Measurements from ENCODE around the gene PAQR5.

The PAQR5 gene

GRCh38 chr15:69395991-69396390 is 97.3 kb downstream of the PAQR5 start:
- H4K91ac ChIP-seq (ENCODE audit: low read depth, low read length): no peak overlapping the region
- peaks cover 2% of the 10 kb centered on the region for H3K79me1 ChIP-seq (ENCODE audit: low read length)
- no peaks in the 10 kb centered on the region for H3K36me3 ChIP-seq (ENCODE audit: control insufficient read depth in 1 of 2, insufficient read depth in 2 of 2, low read length in 2 of 2)
- no peak overlapping the region for H2AK5ac ChIP-seq (ENCODE audit: low read length)
- H3K4ac ChIP-seq (ENCODE audit: low read depth, low read length): no peak overlapping the region
- no peak overlapping the region for H3K27ac ChIP-seq (ENCODE audit: low read depth, low read length)
- no peak for DNase-seq
- no peak overlapping the region for H3K4me2 ChIP-seq (ENCODE audit: low read length)
- H2BK5ac ChIP-seq (ENCODE audit: low read depth, low read length, poor library complexity): no peak overlapping the region
- H3K18ac ChIP-seq (ENCODE audit: low read length): no peak overlapping the region
- H2AFZ ChIP-seq (ENCODE audit: insufficient read depth, low read length, poor library complexity): no peak overlapping the region
- no peak overlapping the region for H2BK120ac ChIP-seq (ENCODE audit: insufficient read depth, low read length, poor library complexity)
- H2BK12ac ChIP-seq (ENCODE audit: low read length): no peak overlapping the region
- no peaks in the 10 kb centered on the region for H3K27me3 ChIP-seq (ENCODE audit: insufficient read depth, low read length)
- no peak overlapping the region for H3K14ac ChIP-seq (ENCODE audit: low read length)
- no peaks in the 10 kb centered on the region for H3K79me2 ChIP-seq (ENCODE audit: control insufficient read depth, insufficient read depth, low read length, poor library complexity)
- no peak overlapping the region for H4K8ac ChIP-seq (ENCODE audit: low read depth, low read length)
- H4K12ac ChIP-seq (ENCODE audit: low read depth, low read length): no peak overlapping the region
- no peak overlapping the region for H3K4me3 ChIP-seq (ENCODE audit: low read depth, low read length)
- WGBS (ENCODE audit: extremely low coverage, insufficient coverage, insufficient read length): no CpG with 5 or more reads among the region's 5 CpGs
- H3K9ac ChIP-seq (ENCODE audit: low read length): no peak overlapping the region
- H3K9me3 ChIP-seq (ENCODE audit: insufficient read depth, low read depth, low read length): peaks cover 1% of the 10 kb centered on the region
- peaks cover 5 to 11% of the 10 kb centered on the region in 2 experiments for H3K4me1 ChIP-seq (ENCODE audit: control insufficient read depth in 1 of 2, insufficient read depth in 2 of 2, low read length in 2 of 2)
- no peak overlapping the region for H3K23ac ChIP-seq (ENCODE audit: low read length)

GRCh38 chr15:69398491-69398891 is 99.8 kb downstream of the PAQR5 start:
- H3K9me3 ChIP-seq (ENCODE audit: insufficient read depth, low read depth, low read length): peaks cover 3% of the 10 kb centered on the region
- H4K12ac ChIP-seq (ENCODE audit: low read depth, low read length): no peak overlapping the region
- no peak overlapping the region for H3K4me2 ChIP-seq (ENCODE audit: low read length)
- no peaks in the 10 kb centered on the region for H3K36me3 ChIP-seq (ENCODE audit: control insufficient read depth in 1 of 2, insufficient read depth in 2 of 2, low read length in 2 of 2)
- H3K18ac ChIP-seq (ENCODE audit: low read length): no peak overlapping the region
- H3K14ac ChIP-seq (ENCODE audit: low read length): no peak overlapping the region
- H3K4me3 ChIP-seq (ENCODE audit: low read depth, low read length): no peak overlapping the region
- no peak for DNase-seq
- H3K79me2 ChIP-seq (ENCODE audit: control insufficient read depth, insufficient read depth, low read length, poor library complexity): no peaks in the 10 kb centered on the region
- no peak overlapping the region for H2BK5ac ChIP-seq (ENCODE audit: low read depth, low read length, poor library complexity)
- H3K27me3 ChIP-seq (ENCODE audit: insufficient read depth, low read length): no peaks in the 10 kb centered on the region
- H3K79me1 ChIP-seq (ENCODE audit: low read length): no peaks in the 10 kb centered on the region
- H3K4me1 ChIP-seq (ENCODE audit: control insufficient read depth in 1 of 2, insufficient read depth in 2 of 2, low read length in 2 of 2): peaks cover 0 to 5% of the 10 kb centered on the region in 2 experiments
- H2BK120ac ChIP-seq (ENCODE audit: insufficient read depth, low read length, poor library complexity): no peak overlapping the region
- no peak overlapping the region for H3K4ac ChIP-seq (ENCODE audit: low read depth, low read length)
- H2AFZ ChIP-seq (ENCODE audit: insufficient read depth, low read length, poor library complexity): no peak overlapping the region
- H3K27ac ChIP-seq (ENCODE audit: low read depth, low read length): no peak overlapping the region
- H3K23ac ChIP-seq (ENCODE audit: low read length): no peak overlapping the region
- H2BK12ac ChIP-seq (ENCODE audit: low read length): no peak overlapping the region
- WGBS (ENCODE audit: extremely low coverage, insufficient coverage, insufficient read length): no CpG with 5 or more reads among the region's 7 CpGs
- H3K9ac ChIP-seq (ENCODE audit: low read length): no peak overlapping the region
- no peak overlapping the region for H4K8ac ChIP-seq (ENCODE audit: low read depth, low read length)
- no peak overlapping the region for H4K91ac ChIP-seq (ENCODE audit: low read depth, low read length)
- no peak overlapping the region for H2AK5ac ChIP-seq (ENCODE audit: low read length)

- no peak overlapping the region for H4K12ac ChIP-seq (ENCODE audit: low read depth, low read length)
- no peaks in the 10 kb centered on the region for H3K36me3 ChIP-seq (ENCODE audit: control insufficient read depth in 1 of 2, insufficient read depth in 2 of 2, low read length in 2 of 2)
- H4K91ac ChIP-seq (ENCODE audit: low read depth, low read length): no peak overlapping the region
- H4K8ac ChIP-seq (ENCODE audit: low read depth, low read length): no peak overlapping the region
- no peak overlapping the region for H3K4me2 ChIP-seq (ENCODE audit: low read length)
- H3K4me1 ChIP-seq (ENCODE audit: control insufficient read depth in 1 of 2, insufficient read depth in 2 of 2, low read length in 2 of 2): no peaks in the 10 kb centered on the region
- no peak overlapping the region for H2BK120ac ChIP-seq (ENCODE audit: insufficient read depth, low read length, poor library complexity)
- H3K9ac ChIP-seq (ENCODE audit: low read length): no peak overlapping the region
- no peak overlapping the region for H3K14ac ChIP-seq (ENCODE audit: low read length)
- H3K23ac ChIP-seq (ENCODE audit: low read length): no peak overlapping the region
- no peak overlapping the region for H2BK5ac ChIP-seq (ENCODE audit: low read depth, low read length, poor library complexity)
- H3K27me3 ChIP-seq (ENCODE audit: insufficient read depth, low read length): no peaks in the 10 kb centered on the region
- no peaks in the 10 kb centered on the region for H3K79me2 ChIP-seq (ENCODE audit: control insufficient read depth, insufficient read depth, low read length, poor library complexity)
- H3K9me3 ChIP-seq (ENCODE audit: insufficient read depth, low read depth, low read length): peaks cover 3% of the 10 kb centered on the region
- no peak overlapping the region for H3K18ac ChIP-seq (ENCODE audit: low read length)
- no peak overlapping the region for H3K27ac ChIP-seq (ENCODE audit: low read depth, low read length)
- H2AK5ac ChIP-seq (ENCODE audit: low read length): no peak overlapping the region
- no peak overlapping the region for H3K4ac ChIP-seq (ENCODE audit: low read depth, low read length)
- no peaks in the 10 kb centered on the region for H3K79me1 ChIP-seq (ENCODE audit: low read length)
- no peak overlapping the region for H3K4me3 ChIP-seq (ENCODE audit: low read depth, low read length)
- no peak overlapping the region for H2AFZ ChIP-seq (ENCODE audit: insufficient read depth, low read length, poor library complexity)
- DNase-seq: no peak
- H2BK12ac ChIP-seq (ENCODE audit: low read length): no peak overlapping the region
- no CpG with 5 or more reads among the region's 6 CpGs for WGBS (ENCODE audit: extremely low coverage, insufficient coverage, insufficient read length)
Measured at GRCh38 chr15:69400850-69401249, 102.1 kb downstream of the PAQR5 start.

DNA sequence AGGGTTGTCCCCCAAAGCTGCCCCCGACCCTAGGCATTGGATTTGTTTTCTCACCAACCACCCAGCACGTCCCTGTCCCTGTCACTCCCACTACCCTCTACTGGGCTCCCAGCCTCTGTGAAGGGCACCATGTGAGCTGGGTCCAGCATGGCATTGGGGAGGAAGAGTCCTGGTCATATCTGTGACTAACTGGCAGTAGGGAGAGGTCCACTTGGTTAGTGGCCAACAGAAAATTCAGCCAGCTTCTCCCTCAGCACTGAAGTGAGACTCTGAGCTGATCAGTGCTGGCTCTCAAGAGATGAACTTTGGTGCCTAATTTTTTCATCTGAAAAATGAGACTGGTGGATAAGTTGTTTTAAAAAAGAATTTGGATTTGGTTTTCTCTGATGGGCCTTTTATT is 104.1 kb downstream of the PAQR5 start:
- Histone ChIP-seq H3K79me2 (ENCODE audit: control insufficient read depth, insufficient read depth, low read length, poor library complexity) (no peaks in the 10 kb centered on the region), H2AK5ac (ENCODE audit: low read length) (no peak overlapping the region), H2BK120ac (ENCODE audit: insufficient read depth, low read length, poor library complexity) (no peak overlapping the region), H3K4me1 (ENCODE audit: control insufficient read depth in 1 of 2, insufficient read depth in 2 of 2, low read length in 2 of 2) (no peaks in the 10 kb centered on the region), H3K4ac (ENCODE audit: low read depth, low read length) (no peak overlapping the region), H3K14ac (ENCODE audit: low read length) (no peak overlapping the region), H2BK12ac (ENCODE audit: low read length) (no peak overlapping the region), H4K91ac (ENCODE audit: low read depth, low read length) (no peak overlapping the region), H2AFZ (ENCODE audit: insufficient read depth, low read length, poor library complexity) (no peak overlapping the region), H3K18ac (ENCODE audit: low read length) (no peak overlapping the region), H3K9ac (ENCODE audit: low read length) (no peak overlapping the region), H4K8ac (ENCODE audit: low read depth, low read length) (no peak overlapping the region), H3K79me1 (ENCODE audit: low read length) (no peaks in the 10 kb centered on the region), H3K36me3 (ENCODE audit: control insufficient read depth in 1 of 2, insufficient read depth in 2 of 2, low read length in 2 of 2) (no peaks in the 10 kb centered on the region), H2BK5ac (ENCODE audit: low read depth, low read length, poor library complexity) (no peak overlapping the region), H3K23ac (ENCODE audit: low read length) (no peak overlapping the region), H3K27ac (ENCODE audit: low read depth, low read length) (no peak overlapping the region), H3K4me3 (ENCODE audit: low read depth, low read length) (no peak overlapping the region), H4K12ac (ENCODE audit: low read depth, low read length) (no peak overlapping the region), H3K27me3 (ENCODE audit: insufficient read depth, low read length) (no peaks in the 10 kb centered on the region), H3K4me2 (ENCODE audit: low read length) (no peak overlapping the region), H3K9me3 (ENCODE audit: insufficient read depth, low read depth, low read length) (peaks cover 2% of the 10 kb centered on the region)
- WGBS (ENCODE audit: extremely low coverage, insufficient coverage, insufficient read length): no CpG with 5 or more reads among the region's 2 CpGs
- DNase-seq: no peak

Measured in trophoblast cell (in vitro differentiated cells and primary cell).